ENCODE measurements around the gene TBC1D2B.
"Not testable (repeated sequence)": the region's sequence is repeated elsewhere in the genome, so short reads cannot be mapped to it uniquely, and the experiment has no call there.

DNA sequence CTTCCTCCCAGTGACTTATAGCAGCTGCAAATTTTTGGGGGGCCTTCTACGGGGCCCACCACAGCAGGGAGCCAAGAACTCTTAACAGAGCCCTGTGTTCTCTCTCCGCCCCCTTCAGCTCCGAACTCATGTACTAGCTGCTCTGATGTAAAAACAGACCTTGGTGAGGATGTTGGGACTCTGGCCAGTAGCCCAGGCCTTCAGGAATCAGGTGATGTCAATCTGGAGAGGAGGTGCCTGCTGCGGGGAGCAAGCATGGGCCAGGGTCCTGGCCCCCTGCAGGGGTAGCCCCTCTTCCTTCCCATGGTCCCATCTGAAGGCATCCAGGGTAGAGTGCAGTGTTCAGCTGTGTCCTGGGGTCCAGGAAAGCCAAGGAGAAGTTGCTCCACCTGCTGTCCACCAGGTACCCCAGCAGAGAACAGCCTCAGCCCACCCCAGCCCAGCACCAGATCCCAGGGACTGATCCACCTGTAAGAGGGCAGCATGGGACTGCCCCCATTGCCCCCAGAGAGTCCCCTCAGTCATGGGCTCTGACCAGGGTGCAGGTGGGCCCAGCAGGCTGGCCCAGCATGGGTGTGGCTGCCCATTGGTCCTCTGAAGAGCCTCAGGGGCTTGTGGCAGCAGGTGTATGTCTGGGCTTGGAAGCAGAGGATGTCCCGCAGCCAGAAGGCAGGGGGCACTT lies 126.3 kb downstream of the TBC1D2B start:
- TF ChIP-seq, protein P1, sequence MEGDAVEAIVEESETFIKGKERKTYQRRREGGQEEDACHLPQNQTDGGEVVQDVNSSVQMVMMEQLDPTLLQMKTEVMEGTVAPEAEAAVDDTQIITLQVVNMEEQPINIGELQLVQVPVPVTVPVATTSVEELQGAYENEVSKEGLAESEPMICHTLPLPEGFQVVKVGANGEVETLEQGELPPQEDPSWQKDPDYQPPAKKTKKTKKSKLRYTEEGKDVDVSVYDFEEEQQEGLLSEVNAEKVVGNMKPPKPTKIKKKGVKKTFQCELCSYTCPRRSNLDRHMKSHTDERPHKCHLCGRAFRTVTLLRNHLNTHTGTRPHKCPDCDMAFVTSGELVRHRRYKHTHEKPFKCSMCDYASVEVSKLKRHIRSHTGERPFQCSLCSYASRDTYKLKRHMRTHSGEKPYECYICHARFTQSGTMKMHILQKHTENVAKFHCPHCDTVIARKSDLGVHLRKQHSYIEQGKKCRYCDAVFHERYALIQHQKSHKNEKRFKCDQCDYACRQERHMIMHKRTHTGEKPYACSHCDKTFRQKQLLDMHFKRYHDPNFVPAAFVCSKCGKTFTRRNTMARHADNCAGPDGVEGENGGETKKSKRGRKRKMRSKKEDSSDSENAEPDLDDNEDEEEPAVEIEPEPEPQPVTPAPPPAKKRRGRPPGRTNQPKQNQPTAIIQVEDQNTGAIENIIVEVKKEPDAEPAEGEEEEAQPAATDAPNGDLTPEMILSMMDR (conservative IDR thresholded peaks at IDR 0.05), result not testable (repeated sequence)
- not testable (repeated sequence) for TF ChIP-seq ZFX (IDR thresholded peaks at IDR 0.05)
